GM12872 (cell line): Measurements from ENCODE around the gene NFIC.
A peak's percentile ranks its signal among the peaks of the same experiment; 100 is the strongest.

Experiments used
- TF ChIP-seq, protein P1 (sequence below): IDR thresholded peaks from 3 replicates; pipeline ENCODE4 v1.5.1; 2011; ENCODE audit warnings: low read depth, mild to moderate bottlenecking, low read length, moderate library complexity; ENCODE audit not compliant: insufficient read depth

Gene NFIC

DNA sequence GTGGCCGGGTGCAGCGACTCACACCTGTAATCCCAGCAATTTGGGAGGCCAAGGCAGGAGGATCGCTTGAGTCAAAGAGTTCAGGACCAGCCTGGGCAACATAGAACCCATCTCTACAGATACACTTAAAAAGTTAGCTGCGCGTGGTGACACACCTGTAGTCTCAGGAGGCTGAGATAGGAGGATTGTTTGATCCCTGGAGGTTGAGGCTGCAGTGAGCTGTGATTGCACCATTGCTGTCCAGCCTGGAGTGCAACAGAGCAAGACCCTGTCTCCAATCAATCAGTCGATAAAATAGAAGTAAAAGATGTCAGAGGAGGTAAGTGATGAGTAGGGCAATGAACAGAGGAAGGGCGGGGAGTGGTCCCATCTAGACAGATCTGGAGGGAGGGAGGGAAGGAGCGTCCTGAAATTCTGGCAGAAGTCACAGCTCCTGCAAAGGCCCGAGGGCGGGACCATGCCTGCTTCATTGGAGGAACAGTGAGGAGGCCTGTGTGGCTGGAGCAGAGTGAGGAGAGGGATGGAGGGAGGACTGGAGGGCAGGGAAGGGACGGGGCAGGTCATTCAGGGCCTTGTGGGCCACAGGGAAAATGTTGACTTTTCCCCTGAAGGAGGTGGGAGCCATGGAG, 104.2 kb downstream of the NFIC start:
- TF ChIP-seq, protein P1, sequence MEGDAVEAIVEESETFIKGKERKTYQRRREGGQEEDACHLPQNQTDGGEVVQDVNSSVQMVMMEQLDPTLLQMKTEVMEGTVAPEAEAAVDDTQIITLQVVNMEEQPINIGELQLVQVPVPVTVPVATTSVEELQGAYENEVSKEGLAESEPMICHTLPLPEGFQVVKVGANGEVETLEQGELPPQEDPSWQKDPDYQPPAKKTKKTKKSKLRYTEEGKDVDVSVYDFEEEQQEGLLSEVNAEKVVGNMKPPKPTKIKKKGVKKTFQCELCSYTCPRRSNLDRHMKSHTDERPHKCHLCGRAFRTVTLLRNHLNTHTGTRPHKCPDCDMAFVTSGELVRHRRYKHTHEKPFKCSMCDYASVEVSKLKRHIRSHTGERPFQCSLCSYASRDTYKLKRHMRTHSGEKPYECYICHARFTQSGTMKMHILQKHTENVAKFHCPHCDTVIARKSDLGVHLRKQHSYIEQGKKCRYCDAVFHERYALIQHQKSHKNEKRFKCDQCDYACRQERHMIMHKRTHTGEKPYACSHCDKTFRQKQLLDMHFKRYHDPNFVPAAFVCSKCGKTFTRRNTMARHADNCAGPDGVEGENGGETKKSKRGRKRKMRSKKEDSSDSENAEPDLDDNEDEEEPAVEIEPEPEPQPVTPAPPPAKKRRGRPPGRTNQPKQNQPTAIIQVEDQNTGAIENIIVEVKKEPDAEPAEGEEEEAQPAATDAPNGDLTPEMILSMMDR, result no peak

GRCh38 chr19:3471954-3472655, 105.7 kb downstream of the NFIC start:
- TF ChIP-seq, protein P1, result peak; percentile 83

DNA sequence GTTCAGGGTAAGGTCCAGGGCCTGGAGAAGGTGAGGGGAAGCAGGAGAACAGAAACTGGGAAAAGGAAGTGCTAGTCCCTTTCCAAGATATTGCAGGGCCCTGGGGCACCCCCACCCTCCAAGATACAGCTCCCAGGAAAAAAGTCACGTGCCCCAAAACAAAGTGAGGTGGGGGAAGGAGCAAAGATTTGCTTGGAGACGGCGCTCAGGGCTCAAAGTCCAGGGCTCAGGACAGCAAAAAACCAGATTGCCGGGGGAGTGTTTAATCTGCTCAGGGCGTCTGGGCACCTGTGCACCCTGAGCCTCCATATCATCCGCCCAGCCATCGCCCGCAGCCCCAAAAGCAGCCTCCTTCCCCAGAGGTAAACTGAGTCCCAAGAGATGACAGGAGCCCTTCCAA, 107.6 kb downstream of the NFIC start:
- TF ChIP-seq, protein P1, result no peak

DNA sequence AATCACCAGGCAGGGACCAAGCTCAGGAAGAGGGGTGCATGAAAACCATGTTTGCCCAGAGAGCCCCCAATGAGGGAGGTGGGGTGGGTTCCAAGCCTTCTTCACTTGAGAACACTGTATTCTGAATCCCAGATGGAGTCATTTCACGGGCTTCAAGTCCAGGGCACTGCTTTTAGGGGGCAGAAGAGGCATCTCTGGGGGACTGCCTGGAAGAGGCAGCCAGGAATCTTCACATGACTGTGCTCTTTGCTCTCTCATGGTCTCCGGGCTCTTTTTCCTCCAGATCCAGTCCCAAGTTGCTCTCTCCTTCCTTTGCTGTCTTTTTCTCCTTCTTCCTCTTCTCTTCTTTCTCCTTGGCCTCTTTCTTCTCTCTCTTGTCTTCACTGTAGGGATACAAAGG, 108.2 kb downstream of the NFIC start:
- TF ChIP-seq, protein P1, result no peak

DNA sequence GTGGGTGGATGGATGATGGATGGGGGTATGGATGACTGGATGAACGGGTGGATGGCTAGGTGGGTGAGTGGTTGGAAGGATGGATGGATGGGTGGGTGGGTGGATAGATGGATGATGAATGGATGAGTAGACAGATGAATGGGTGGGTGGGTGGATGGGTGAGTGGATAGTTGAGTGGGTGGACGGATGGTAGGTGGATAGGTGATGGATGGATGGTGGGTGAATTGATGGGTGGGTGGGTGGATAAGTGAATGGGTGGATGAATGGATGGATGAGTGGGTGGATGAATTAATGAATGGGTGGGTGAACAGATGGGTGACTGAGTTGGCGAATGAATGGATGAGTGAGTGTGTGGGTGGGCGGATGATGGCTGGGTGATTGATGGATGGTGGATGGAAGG, 109.1 kb downstream of the NFIC start:
- TF ChIP-seq, protein P1, result no peak

- TF ChIP-seq, protein P1, result no peak
Measured at GRCh38 chr19:3476830-3477229, 110.4 kb downstream of the NFIC start.

DNA sequence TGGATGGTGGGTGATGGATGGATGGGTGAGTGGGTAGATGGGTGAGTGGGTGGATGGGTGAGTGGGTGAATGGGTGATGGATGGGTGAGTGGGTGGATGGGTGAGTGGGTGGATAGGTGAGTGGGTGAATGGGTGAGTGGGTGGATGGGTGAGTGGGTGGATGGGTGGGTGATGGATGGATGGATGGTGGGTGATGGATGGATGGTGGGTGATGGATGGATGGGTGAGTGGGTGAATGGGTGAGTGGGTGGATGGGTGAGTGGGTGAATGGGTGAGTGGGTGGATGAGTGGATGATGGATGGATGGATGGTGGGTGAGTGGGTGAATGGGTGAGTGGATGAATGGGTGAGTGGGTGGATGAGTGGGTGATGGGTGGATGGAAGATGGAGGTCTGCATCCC, 111.1 kb downstream of the NFIC start:
- TF ChIP-seq, protein P1, result no peak
